ENCODE data around the gene CD47. TPM values are rescaled to one million over a fixed set of nuclear protein-coding genes. Genes with fewer than 3 reads are reported as not detected.

Gene CD47
- total RNA-seq, 2 donors from 2014 or later, result 68.1 to 101 TPM

- intact Hi-C loops (cut with DNase I), result no loop called here
Observed at GRCh38 chr3:108089579-108089978, 1.3 kb downstream of the CD47 start.

GRCh38 chr3:108088697-108089096 lies 2.1 kb downstream of the CD47 start:
- no peaks in the 10 kb centered on the region for H3K36me3 ChIP-seq
- H3K4me1 ChIP-seq, result peaks cover 5% of the 10 kb centered on the region
- H3K9me3 ChIP-seq, result no peaks in the 10 kb centered on the region
- no peak overlapping the region for H3K9ac ChIP-seq (ENCODE audit: low read depth in 2 of 2, low read length in 2 of 2)
- TF ChIP-seq CTCF (IDR thresholded peaks at IDR 0.05), result no peak
- H3K27ac ChIP-seq, result no peak overlapping the region
- H3K4me3 ChIP-seq, result peak overlapping the region; percentile 92
- no peak for DNase-seq
- intact Hi-C loops (cut with DNase I), result no loop called here
- H3K27me3 ChIP-seq, result no peaks in the 10 kb centered on the region

More at GRCh38 chr3:108089579-108089978, 1.3 kb downstream of the CD47 start:
- Histone ChIP-seq H3K9me3 (no peaks in the 10 kb centered on the region), H3K27me3 (no peaks in the 10 kb centered on the region), H3K36me3 (no peaks in the 10 kb centered on the region), H3K4me1 (peaks cover 5% of the 10 kb centered on the region), H3K9ac (ENCODE audit: low read depth in 2 of 2, low read length in 2 of 2) (peak overlapping the region; percentile 95 to 97), H3K27ac (peak overlapping the region; percentile 92), H3K4me3 (peak overlapping the region; percentile 92)
- no peak for TF ChIP-seq CTCF (IDR thresholded peaks at IDR 0.05)
- no peak for DNase-seq

GRCh38 chr3:108088146-108088545 lies 2.7 kb downstream of the CD47 start:
- H3K27ac ChIP-seq, result no peak overlapping the region
- no peak overlapping the region for H3K9ac ChIP-seq (ENCODE audit: low read depth in 2 of 2, low read length in 2 of 2)
- H3K4me1 ChIP-seq, result peaks cover 5% of the 10 kb centered on the region

GRCh38 chr3:108086653-108087052 lies 4.2 kb downstream of the CD47 start:
- DNase-seq, result no peak

More at GRCh38 chr3:108088146-108088545, 2.7 kb downstream of the CD47 start:
- intact Hi-C loops (cut with DNase I), result no loop called here
- H3K36me3 ChIP-seq, result no peaks in the 10 kb centered on the region
- no peak overlapping the region for H3K4me3 ChIP-seq
- no peak for DNase-seq
- H3K27me3 ChIP-seq, result no peaks in the 10 kb centered on the region
- no peaks in the 10 kb centered on the region for H3K9me3 ChIP-seq
- no peak for TF ChIP-seq CTCF (IDR thresholded peaks at IDR 0.05)

GRCh38 chr3:108085810-108086350 lies 5.0 kb downstream of the CD47 start:
- Histone ChIP-seq H3K4me3 (no peak overlapping the region), H3K27ac (no peak overlapping the region), H3K27me3 (no peaks in the 10 kb centered on the region), H3K9ac (ENCODE audit: low read depth in 2 of 2, low read length in 2 of 2) (no peak overlapping the region), H3K4me1 (peaks cover 5% of the 10 kb centered on the region), H3K36me3 (no peaks in the 10 kb centered on the region), H3K9me3 (no peaks in the 10 kb centered on the region)
- DNase-seq, result no peak
- no peak for TF ChIP-seq CTCF (IDR thresholded peaks at IDR 0.05)
- intact Hi-C loops (cut with DNase I), result no loop called here

More at GRCh38 chr3:108086653-108087052, 4.2 kb downstream of the CD47 start:
- no peak for TF ChIP-seq CTCF (IDR thresholded peaks at IDR 0.05)
- intact Hi-C loops (cut with DNase I), result no loop called here
- no peak overlapping the region for H3K27ac ChIP-seq
- no peaks in the 10 kb centered on the region for H3K9me3 ChIP-seq
- H3K4me3 ChIP-seq, result no peak overlapping the region
- H3K36me3 ChIP-seq, result no peaks in the 10 kb centered on the region
- no peaks in the 10 kb centered on the region for H3K27me3 ChIP-seq
- H3K9ac ChIP-seq (ENCODE audit: low read depth in 2 of 2, low read length in 2 of 2), result no peak overlapping the region
- peaks cover 5% of the 10 kb centered on the region for H3K4me1 ChIP-seq
